Dendritic cell treated with granulocyte-macrophage colony-stimulating factor and Interleukin-4, amounts not matched to agents 40 ng/mL and 50 ng/mL, for 4 days (primary cell): ENCODE measurements around the gene PLEKHG4B.
"Not testable (repeated sequence)": the region's sequence is repeated elsewhere in the genome, so short reads cannot be mapped to it uniquely, and the experiment has no call there.

Experiments used
- H3K27ac Mint-ChIP-seq: one replicate; pipeline ENCODE4 v1.8.0; 2022; ENCODE audit warnings: mild to moderate bottlenecking, mixed read lengths
- H3K27me3 Mint-ChIP-seq: one replicate; pipeline ENCODE4 v1.8.0; 2022; ENCODE audit warnings: mild to moderate bottlenecking, mixed read lengths
- H3K36me3 Mint-ChIP-seq: one replicate; pipeline ENCODE4 v1.8.0; 2022; ENCODE audit warnings: low read depth, mixed read lengths
- H3K4me1 Mint-ChIP-seq: one replicate; pipeline ENCODE4 v1.8.0; 2022; ENCODE audit warnings: low read depth, mixed read lengths
- H3K4me3 Mint-ChIP-seq: one replicate; pipeline ENCODE4 v1.8.0; 2022; ENCODE audit warnings: mild to moderate bottlenecking, moderate library complexity, mixed read lengths
- H3K9me3 Mint-ChIP-seq: one replicate; pipeline ENCODE4 v1.8.0; 2022; ENCODE audit warnings: mixed read lengths
- intact Hi-C: fragments of 100-400 bp; cut with micrococcal nuclease; formaldehyde crosslinking; loops from one replicate; pipeline ENCODE4 v1.15.0; 2022

Gene PLEKHG4B

DNA sequence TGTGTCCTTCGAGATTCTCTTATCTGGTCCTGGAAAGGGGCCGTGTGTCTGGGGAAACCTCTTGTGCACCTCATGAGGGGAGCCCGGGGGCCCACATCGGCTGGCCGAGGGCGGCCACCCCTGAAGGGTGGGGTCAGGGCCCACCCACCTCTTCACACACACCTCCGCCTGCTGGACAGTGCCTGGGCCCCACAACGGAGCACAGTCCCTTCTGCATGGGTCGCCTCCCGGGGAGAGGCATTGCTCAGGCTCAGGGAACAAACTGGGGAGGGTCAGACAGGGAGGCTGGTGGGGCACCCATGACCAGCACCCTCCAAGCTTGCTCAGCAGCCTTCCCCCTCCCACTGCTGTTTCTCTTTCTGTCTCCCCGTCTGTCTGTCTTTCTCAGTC lies 98.0 kb downstream of the PLEKHG4B start:
- no peaks in the 10 kb centered on the region for H3K9me3 Mint-ChIP-seq
- H3K4me1 Mint-ChIP-seq, result peaks cover 7% of the 10 kb centered on the region
- H3K4me3 Mint-ChIP-seq, result no peak overlapping the region
- H3K27me3 Mint-ChIP-seq, result peaks cover 44% of the 10 kb centered on the region
- intact Hi-C loops, result no loop called here
- no peak overlapping the region for H3K27ac Mint-ChIP-seq
- no peaks in the 10 kb centered on the region for H3K36me3 Mint-ChIP-seq

DNA sequence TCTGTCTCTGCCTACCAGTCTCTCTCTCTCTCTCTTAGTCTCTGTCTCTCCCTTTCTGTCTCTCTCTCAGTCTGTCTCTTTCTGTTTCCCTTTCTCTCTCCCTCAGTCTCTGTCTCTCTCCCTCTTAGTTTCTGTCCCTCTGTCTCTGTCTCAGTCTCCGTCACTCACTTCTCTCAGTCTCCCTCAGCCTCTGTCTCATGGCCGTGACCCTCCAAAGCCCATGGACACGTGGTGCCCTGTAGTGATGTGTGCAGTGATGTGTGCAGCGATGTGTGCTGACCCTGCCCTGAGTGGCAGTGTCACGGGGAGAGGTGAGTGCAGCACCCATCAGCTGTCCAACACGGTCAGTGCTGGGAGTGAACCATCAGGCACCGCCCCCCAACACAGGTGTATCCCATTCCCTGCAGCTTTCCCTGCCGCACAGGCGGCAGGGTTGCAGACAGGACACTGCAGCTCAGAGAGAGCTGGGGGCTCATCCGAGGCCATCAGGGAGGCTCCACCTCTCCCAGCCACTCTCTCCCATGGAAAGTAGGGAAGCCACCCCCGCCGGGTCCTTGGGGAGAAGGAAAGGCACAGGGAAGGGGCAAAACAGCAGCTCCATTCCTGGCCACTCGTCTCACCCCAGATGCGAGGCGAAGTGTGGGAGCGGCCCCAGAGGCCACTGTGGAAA lies 98.5 kb downstream of the PLEKHG4B start:
- intact Hi-C loops, result no loop called here
- Mint-ChIP-seq H3K27ac (no peak overlapping the region), H3K4me1 (peaks cover 7% of the 10 kb centered on the region), H3K4me3 (no peak overlapping the region), H3K27me3 (peaks cover 44% of the 10 kb centered on the region), H3K9me3 (no peaks in the 10 kb centered on the region), H3K36me3 (no peaks in the 10 kb centered on the region)

DNA sequence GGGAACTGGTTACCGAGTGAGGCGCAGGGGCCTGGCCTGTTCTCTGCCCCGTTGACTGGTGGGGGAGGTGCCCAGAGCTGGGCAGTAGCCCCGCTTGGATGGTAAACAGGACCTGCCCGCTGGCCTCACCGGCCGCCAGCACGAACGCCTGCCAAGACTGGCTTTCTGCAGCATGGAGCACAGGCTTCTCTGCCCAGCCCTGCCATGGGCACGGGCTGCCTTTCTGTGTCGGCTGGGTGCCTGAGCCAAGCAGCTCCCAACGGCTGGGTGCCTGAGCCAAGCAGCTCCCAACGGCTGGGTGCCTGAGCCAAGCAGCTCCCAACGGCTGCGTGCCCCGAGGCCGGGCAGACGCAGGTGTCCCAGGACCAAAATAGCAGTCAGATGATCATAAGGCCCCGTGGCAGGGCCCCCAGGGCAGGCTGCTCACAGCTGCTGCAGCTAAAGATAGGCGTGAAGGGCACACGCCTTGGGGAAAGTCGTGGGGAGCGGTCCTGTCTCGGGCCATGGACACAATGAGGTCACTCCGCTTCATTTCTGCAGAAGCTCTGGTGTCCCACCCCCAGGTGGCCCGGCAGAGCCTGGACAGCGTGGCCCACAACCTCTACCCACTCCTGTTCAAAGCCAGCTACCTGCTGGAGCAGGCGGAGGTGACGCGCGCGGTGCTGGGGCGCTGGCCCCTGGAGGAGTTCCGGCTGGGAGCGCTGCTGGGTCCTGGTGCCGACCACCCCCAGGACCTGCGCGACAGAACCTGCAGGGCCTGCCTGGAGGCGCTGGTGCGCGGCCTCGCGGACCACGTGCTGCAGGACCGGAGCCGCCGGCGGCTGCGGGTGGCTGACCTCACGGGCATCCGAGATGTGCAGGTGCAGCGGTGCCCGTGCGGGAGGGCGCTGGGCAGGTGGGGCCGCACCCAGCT lies 99.3 kb downstream of the PLEKHG4B start, which contains the start of gene LRRC14B:
LRRC14B (plus strand) TSS at position 460 of the 913 bp plus-strand sequence; CDS start at position 504, 44 bp downstream.
- Mint-ChIP-seq H3K4me1 (peaks cover 7% of the 10 kb centered on the region), H3K9me3 (no peaks in the 10 kb centered on the region), H3K4me3 (no peak within 1 kb of the TSS), H3K27me3 (peaks cover 45% of the 10 kb centered on the region), H3K36me3 (no peaks in the 10 kb centered on the region), H3K27ac (no peak within 1 kb of the TSS)
- intact Hi-C loops, result no loop called here

DNA sequence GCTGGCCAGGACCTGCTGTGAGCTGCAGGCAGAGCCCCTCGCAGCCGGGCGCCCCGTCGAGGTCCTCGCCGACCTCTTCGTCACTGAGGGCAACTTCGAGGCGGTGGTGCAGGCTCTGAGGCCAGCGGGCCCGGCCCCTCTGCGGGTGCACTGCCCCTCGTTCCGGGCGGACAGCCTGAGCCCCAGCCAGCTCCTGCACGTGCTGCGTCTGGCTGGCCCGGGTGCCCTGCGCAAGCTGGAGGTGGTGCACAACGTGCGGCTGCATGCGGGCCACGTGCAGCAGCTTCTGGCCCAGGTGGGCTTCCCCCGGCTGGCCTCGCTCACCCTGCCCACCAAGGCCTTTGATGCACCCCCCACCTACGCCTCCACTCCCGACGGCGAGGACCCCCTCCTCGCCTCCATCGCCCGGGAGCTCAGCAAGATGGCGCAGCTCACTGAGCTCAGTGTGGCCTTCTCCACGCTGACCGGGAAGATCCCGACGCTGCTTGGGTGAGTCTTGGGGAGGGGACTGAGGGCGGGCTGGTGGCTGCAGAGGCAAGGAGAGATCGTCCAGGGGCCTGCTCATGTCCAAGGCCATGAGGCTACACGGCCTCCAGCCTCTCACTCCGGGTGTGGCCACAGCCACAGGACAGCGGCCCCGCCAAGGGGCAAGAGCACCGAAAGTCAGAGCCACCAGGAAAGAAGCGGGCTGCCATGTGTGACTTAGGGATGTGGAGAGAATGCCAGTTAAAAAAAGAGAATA lies 100.2 kb downstream of the PLEKHG4B start:
- no peaks in the 10 kb centered on the region for H3K36me3 Mint-ChIP-seq
- H3K27me3 Mint-ChIP-seq, result peaks cover 45% of the 10 kb centered on the region
- no peak overlapping the region for H3K4me3 Mint-ChIP-seq
- H3K4me1 Mint-ChIP-seq, result peaks cover 7% of the 10 kb centered on the region
- no peak overlapping the region for H3K27ac Mint-ChIP-seq
- intact Hi-C loops, result no loop called here
- H3K9me3 Mint-ChIP-seq, result no peaks in the 10 kb centered on the region

DNA sequence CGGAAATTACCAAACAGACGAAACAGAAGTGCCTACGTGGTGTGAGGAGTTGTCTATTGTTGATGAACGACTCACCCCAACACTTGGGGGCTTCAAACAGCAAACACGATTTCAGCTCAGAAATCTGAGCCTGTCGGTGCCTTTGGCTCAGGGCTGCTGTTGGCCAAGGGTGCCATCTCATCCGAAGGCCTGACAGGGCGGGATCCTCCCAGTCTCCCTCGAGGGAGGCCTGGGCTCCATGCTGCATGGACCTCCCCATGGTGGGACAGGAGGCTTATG lies 100.7 kb downstream of the PLEKHG4B start:
- Mint-ChIP-seq H3K4me1 (peaks cover 7% of the 10 kb centered on the region), H3K36me3 (no peaks in the 10 kb centered on the region), H3K27ac (no peak overlapping the region), H3K9me3 (no peaks in the 10 kb centered on the region), H3K4me3 (no peak overlapping the region), H3K27me3 (peaks cover 44% of the 10 kb centered on the region)
- intact Hi-C loops, result no loop called here

DNA sequence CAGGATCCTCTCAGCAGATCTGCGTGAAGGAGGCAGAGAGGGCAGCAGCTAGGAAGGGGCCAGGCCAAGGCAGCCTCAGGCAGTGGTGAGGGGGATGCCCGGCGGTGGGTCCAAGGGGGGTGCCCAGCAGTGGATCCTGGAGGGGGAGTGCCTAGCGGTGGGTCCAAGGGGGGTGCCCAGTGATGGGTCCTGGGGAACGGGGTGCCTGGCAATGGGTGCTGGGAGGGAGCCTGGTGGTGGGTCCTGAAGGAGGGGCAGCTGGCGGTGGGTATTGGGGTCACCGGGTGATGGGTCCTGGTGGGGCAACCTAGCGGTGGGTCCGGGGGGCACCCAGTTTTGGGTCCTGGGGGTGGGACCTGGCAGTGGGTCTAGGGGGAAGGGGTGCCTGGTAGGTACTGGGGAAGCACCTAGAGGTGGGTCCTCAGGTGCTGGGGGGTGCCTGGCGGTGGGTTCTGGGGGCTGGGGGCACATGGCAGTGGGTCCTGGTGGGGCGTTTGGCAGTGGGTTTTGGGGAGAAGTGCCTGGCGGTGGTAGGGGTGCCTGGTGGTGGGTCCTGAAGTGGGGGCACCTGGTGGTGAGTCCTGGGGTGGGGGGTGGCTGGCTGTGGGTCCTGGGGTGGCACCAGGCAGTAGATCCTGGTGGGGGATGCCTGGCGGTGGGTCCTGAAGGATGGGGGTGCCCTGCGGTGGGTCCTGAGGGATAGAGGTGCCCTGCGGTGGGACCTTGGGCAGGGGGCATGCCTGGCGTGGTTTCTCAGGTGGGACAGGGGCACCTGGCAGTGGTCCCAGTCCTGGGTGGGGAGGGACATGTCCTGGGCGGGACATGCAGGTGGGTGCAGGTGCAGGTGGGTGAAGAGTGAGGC lies 101.2 kb downstream of the PLEKHG4B start:
- Mint-ChIP-seq H3K4me1 (peaks cover 7% of the 10 kb centered on the region), H3K4me3 (no peak overlapping the region), H3K9me3 (no peaks in the 10 kb centered on the region), H3K27me3 (peaks cover 42% of the 10 kb centered on the region), H3K27ac (no peak overlapping the region), H3K36me3 (no peaks in the 10 kb centered on the region)
- intact Hi-C loops, result no loop called here

DNA sequence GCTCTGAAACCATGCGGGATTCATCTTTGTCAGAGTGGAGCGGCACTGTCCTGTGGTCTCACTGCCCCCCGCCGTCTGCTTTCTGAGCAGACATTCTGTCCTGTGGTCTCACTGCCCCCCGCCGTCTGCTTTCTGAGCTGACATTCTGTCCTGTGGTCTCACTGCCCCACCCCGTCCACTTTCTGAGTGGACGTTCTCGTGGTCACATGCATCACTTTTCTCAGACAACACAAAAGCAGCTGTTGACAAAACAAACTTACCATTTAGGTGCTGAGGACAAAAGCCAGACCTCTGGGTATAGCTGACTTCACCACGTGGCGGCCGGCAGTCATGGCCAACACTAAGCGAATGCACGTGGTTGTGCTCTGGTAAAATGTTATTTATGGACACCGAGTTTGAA lies 102.1 kb downstream of the PLEKHG4B start:
- peaks cover 35% of the 10 kb centered on the region for H3K27me3 Mint-ChIP-seq
- H3K4me3 Mint-ChIP-seq, result no peak overlapping the region
- no peaks in the 10 kb centered on the region for H3K4me1 Mint-ChIP-seq
- peaks cover 6% of the 10 kb centered on the region for H3K36me3 Mint-ChIP-seq
- no peaks in the 10 kb centered on the region for H3K9me3 Mint-ChIP-seq
- no peak overlapping the region for H3K27ac Mint-ChIP-seq
- intact Hi-C loops, result no loop called here

DNA sequence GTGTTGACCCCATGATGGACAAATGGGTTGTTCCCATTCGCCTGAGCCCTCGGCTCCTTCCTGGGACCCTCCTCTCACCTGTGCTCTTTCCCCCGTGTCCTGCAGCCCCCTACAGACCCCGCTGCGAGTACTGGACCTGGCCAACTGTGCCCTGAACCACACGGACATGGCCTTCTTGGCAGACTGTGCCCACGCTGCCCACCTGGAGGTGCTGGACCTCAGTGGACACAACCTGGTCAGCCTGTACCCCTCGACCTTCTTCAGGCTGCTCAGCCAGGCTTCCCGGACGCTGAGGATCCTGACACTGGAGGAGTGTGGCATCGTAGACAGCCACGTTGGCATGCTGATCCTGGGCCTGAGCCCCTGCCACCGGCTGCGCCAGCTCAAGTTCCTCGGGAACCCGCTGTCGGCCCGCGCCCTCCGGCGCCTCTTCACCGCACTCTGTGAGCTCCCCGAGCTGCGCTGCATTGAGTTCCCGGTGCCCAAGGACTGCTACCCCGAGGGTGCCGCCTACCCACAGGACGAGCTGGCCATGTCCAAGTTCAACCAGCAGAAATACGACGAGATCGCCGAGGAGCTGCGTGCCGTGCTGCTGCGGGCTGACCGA lies 102.7 kb downstream of the PLEKHG4B start:
- intact Hi-C loops, result no loop called here
- Mint-ChIP-seq H3K36me3 (peaks cover 13% of the 10 kb centered on the region), H3K4me3 (no peak overlapping the region), H3K9me3 (no peaks in the 10 kb centered on the region), H3K4me1 (no peaks in the 10 kb centered on the region), H3K27ac (no peak overlapping the region), H3K27me3 (peaks cover 31% of the 10 kb centered on the region)

DNA sequence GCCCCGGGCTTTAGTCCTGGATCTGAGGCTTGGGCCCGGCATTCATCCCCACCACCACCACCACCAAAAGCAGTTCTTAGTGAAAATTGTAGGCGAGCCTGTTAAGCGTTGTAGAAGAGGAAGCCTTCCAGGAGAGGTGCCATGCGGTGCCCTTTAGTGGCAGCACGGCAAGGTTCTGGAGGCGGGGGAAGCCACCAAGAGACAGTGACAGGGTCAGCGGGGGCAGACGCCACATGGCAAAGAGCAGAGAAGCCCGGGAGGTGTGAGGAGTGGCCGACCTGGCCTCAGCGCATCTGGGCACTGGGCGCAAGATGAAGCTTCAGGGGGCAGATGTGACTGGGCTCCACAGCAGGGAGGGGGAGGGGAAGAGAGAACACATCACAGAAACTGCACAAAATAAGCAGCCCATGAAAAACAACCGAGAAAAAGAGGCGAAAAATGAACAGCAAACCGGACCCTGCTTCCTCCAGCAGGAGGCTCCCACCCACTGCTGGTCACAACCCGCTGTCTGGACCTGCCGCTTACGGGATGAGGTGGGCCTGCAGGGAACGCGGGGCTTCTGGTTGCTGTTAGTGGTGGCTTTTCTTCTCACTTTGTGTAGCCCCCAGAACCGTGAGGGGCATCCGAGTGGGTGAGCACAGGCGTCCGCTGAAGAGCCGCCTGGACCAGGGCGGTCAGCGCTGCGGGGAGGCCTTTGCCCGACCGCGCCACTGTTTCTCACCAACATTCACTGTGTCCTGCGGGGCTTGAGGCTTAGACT lies 103.6 kb downstream of the PLEKHG4B start:
- Mint-ChIP-seq H3K27ac (no peak overlapping the region), H3K4me3 (no peak overlapping the region), H3K36me3 (peaks cover 13% of the 10 kb centered on the region), H3K9me3 (no peaks in the 10 kb centered on the region), H3K27me3 (peaks cover 24% of the 10 kb centered on the region), H3K4me1 (no peaks in the 10 kb centered on the region)
- intact Hi-C loops, result no loop called here

DNA sequence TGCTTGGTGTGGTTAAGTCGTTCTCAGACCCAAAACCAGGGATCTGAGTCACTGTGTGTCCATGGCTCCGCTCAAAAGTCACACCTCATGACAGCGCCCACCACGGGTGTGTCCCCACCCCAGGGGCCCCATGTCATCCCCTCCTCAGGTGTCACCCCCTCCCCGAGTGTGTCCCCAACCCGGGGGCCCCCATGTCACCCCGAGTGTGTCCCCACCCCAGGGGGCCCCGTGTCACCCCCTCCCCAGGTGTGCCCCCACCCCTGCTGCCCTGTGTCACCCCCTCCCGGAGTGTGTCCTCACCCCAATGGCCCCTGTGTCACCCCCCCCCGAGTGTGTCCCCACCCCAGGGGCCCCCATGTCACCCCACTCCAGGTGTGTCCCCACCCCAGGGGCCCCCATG lies 104.4 kb downstream of the PLEKHG4B start:
- H3K27me3 Mint-ChIP-seq, result peaks cover 16% of the 10 kb centered on the region
- no peaks in the 10 kb centered on the region for H3K9me3 Mint-ChIP-seq
- no peaks in the 10 kb centered on the region for H3K4me1 Mint-ChIP-seq
- H3K27ac Mint-ChIP-seq, result no peak overlapping the region
- intact Hi-C loops, result no loop called here
- H3K4me3 Mint-ChIP-seq, result no peak overlapping the region
- H3K36me3 Mint-ChIP-seq, result peaks cover 13% of the 10 kb centered on the region

DNA sequence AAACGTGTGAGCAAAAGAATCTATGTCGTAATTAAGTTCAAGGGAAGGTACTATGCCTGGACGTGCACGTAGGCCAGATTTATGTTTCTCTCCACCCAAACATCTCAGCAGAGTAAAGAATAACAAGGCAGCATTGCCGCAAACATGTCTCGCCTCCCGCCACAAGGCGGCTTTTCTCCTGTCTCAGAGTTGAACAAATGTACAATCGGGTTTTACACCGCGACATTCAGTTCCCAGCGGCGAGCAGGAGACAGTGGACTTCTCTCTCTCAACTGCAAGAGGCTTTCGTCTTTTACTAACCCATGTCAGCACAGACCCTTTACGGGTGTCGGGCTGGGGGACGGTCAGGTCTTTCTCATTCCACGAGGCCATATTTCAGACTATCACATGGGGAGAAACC lies 105.1 kb downstream of the PLEKHG4B start:
- intact Hi-C loops, H3K9me3 Mint-ChIP-seq, H3K4me1 Mint-ChIP-seq, H3K4me3 Mint-ChIP-seq, H3K27ac Mint-ChIP-seq: not testable (repeated sequence)
- H3K36me3 Mint-ChIP-seq, result peaks cover 16% of the 10 kb centered on the region
- H3K27me3 Mint-ChIP-seq, result peaks cover 11% of the 10 kb centered on the region

DNA sequence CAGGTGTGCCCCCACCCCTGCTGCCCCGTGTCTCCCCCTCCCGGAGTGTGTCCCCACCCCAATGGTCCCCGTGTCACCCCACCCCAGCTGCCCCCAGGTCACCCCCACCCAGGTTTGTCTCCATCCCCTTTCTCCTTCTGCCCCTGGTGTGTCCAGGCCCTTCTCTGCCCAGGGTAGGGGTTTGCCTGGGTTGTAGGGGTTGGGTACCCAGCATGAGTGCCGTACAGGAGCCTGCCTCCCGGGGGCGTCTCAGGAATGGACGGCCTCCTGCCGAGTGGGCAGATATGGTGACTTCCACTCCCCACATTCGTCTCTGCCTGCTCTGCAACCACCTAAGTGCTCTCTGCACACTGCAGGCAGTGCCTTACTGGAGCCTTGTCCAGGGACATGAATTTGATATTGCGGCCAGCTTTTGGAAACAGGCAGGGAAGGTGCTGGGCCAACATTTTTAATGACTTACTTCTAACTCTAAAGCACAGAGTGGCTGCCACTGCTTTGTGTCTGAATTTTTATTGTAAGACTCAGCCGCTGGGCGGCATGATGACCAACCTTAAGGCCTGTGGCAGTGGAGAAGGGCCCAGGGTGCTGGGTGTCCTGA lies 106.0 kb downstream of the PLEKHG4B start:
- H3K4me1 Mint-ChIP-seq, result no peaks in the 10 kb centered on the region

More for the DNA sequence above, 106.0 kb downstream of the PLEKHG4B start:
- no peak overlapping the region for H3K27ac Mint-ChIP-seq
- H3K4me3 Mint-ChIP-seq, result no peak overlapping the region
- no peaks in the 10 kb centered on the region for H3K9me3 Mint-ChIP-seq
- H3K27me3 Mint-ChIP-seq, result peaks cover 2% of the 10 kb centered on the region
- H3K36me3 Mint-ChIP-seq, result peaks cover 26% of the 10 kb centered on the region
- intact Hi-C loops, result no loop called here
